NCI-H2107 treated with DMSO at 0.1 percent for 48 hours (cell line): ENCODE measurements around the gene FBLN7.

ENCODE experiments used
- DNase-seq: peaks from one replicate; lab custom pipeline; 2025; ENCODE audit not compliant: unreplicated experiment; lab: John Stamatoyannopoulos, UW

FBLN7 gene

GRCh38 chr2:112156152-112156986, 18.2 kb downstream of the FBLN7 start:
- DNase-seq: no peak

GRCh38 chr2:112157472-112157871, 19.3 kb downstream of the FBLN7 start:
- no peak for DNase-seq

GRCh38 chr2:112159454-112159921, 21.3 kb downstream of the FBLN7 start:
- DNase-seq: no peak

DNA sequence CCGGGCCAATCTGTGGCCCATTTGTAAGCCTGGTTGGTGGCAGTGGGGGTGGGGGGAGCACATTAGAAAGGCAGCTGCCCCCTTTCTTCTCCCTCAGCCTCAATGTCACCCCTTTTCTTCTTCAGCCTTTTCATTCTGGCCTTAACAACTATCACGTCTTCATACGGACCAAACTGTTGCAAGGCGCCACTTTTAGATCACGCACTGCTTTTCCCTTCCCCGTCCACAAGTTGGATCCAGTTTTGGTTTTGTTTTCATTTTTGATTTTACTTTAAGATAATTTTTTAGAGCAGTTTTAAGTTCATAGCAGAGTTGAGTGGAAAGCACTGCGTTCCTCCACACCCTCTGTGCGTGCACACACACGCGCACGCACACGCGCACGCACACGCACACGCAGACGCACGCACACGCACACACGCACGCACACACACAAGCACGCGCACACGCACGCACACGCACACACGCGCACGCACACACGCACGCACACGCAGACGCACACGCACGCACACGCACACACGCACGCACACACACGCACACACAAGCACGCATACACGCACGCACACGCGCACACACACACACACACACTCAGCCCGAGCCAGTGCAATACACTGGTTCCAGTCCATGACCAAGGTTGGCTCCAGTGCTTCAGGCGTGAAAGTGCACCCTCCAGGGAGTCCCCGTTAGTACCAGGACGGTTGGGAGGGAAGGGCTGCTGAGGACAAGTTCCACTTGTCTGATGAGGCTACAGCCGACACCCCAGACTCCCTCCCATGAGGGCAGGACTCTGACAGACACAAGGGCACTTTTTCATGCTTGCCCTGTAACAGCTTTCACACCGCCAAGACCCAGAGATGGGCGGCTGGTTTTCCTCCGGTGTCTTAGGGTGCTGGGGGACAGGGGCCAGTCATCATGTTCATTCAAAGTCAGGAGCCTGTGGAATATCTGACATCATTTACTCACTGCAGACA, 22.4 kb downstream of the FBLN7 start:
- no peak for DNase-seq

GRCh38 chr2:112161431-112162145, 23.4 kb downstream of the FBLN7 start:
- peak; percentile 83 for DNase-seq

GRCh38 chr2:112162341-112162740, 24.2 kb downstream of the FBLN7 start:
- DNase-seq: no peak

DNA sequence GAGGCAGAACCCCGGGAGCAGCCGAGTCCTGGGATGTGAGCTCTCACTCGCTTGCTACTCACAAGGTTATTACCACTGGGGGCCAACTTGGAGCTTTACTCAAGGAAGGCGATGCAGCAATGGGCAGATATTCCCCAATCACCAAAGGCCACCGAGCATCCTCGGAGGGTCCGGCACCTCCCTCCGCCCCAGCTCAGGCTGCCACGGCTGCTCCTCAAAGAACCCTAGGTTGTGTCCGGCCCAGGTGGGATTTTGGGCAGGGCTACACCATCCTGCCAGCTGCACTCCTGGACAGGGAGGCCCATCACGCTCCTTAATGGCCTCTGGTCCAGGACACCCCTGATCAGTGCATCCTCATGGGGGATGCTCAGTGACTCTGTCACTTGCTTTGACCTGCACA, 24.8 kb downstream of the FBLN7 start:
- DNase-seq: no peak

DNA sequence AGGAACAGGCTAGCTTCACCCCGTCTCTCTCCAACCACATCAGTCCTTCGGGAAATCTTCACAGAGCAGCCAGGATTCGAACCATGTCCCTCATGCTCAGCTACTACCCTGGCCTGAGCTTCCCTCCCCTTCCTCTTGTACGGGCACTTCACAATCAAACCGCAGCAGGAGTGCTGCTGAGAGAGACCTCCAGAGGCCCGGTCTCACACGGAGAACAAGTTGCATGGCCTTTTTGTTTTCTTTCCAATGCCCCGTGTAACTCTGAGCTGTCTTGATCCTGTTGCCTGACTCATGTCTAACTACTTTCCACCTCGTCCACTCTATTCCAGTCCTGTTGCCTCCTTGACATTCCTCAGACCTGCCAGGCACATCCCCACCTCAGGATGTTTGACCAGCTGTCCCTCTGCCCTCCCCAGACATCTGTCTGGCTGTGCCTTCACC, 25.4 kb downstream of the FBLN7 start:
- no peak for DNase-seq

GRCh38 chr2:112164876-112165275, 26.7 kb downstream of the FBLN7 start:
- DNase-seq: no peak

DNA sequence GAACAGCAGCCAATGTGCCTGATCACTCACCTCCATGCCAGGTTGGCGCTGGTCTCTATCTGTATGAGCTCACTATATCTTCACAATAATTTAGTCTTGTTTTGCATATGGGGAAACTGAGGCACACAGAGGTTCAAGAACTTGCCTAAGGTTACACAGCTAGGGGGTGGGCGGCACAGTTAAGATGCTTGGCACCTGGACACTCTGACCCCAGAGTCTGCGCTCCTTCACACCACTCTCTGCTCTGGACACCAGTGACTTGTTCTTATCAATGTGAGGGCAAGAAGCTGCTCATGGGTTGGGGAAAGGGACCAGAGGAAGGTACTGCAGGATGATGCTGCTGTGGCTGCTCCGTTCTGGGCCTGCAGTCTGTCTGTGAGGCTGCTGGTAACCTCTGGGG, 27.1 kb downstream of the FBLN7 start:
- no peak for DNase-seq

DNA sequence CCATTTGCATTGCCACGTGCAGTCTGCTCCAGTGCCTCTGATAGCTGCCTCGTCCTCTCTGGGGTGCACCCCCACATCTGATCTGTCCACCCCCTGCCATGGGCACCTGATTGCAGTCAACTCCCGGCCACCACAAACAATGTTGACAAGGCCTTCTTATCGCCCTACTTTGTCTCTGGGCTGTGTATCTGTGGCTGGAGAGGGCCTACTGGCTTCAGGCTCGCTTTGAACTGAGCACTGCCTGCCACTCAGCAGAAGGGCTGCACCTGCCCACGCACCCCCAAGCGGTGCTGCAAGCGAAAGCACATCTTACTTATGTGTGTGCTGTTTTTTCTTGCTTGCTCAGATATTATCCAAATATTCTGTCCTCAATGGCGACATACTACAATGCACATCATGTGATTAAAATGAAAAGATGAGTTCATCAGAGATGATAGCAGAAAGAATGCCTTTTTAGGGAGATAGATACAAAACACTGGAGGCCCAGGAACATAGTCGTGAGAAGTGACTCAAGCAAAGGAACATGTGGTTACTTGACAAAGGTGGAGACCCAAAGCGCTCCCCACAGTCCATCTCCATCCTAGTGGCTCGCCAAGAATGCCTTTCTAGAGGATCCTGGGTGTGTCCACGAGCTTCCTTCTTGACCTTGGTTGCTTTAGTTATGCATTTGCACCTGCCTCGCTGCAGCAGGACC, 28.8 kb downstream of the FBLN7 start:
- DNase-seq: no peak

DNA sequence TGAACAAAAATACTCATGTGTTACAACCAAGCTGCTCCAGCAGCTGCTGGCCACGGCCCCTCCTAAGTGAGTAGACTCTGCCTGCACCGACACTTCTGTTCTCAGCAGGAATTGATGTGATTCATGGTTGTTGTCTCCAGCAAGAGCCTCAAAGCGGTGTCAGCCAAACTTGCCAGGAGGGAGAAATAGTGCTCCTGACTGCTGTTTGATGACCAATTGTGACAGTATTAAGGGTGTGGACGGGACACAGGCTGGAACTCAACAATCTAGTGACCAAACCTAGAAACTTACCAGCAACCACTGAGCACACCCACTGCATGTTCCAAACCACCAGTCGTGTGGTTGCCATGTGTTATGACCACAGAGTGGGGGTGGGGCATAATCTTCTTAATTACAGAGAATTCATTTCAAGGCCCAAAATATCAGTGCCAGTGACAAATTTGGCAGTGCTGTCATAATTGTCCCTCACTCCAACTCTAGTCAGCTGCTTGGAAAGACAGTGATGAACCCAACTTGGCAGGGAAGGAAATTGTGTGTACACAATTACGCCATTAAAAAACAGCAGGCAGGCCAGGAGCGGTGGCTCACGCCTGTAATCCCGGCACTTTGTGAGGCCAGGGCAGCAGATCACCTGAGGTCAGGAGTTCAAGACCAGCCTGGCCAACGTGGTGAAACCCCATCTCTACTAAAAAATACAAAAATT, 30.4 kb downstream of the FBLN7 start:
- DNase-seq: no peak

DNA sequence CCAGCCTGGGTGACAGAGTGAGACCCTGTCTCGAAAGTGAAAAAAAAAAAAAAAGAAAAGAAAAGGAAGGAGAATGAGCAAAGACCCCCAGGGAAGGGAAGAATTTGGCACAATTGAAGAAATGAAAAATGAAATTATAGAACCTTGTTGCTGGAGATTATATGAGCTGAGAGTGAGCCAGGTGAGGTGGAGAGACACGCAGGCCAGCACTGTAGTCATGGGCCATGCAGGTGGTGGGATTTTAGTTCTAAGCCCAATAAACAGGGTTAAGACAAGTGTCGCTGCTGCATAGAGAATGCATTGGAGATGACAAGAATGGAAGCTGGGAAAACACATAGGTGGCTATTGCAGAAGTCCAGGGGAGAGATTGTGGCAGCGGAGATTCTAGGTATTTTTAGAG, 32.3 kb downstream of the FBLN7 start:
- no peak for DNase-seq

DNA sequence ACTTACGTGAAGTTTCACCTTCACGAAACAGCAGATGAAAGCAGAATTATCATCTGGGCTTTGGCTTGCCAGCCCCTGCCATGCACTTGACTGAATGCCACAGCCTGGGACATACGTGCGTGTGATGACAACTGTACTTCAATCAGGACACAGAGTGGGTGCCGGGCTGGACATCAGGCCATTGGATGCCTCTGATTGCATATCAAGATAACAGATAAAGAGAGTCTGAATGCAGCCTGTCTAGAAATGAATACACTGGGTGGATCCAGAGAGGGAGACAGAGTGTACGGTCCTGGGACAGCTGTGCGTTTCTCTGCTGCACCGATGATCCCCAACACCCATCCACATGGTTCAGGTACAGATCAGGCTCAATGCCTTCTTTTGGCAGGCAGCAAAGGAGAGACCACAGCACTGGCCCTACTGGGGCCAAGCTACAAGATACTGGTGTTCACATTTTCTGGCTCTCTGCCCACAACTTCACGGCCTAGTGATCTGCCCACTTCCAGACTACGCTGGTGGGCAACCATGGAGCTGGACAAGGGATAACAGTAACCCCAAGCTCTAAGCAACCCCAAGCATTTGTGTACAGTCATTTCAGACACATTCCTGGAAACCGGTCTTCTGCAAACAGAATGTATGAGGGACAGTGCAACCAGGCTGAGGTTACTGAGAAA, 35.6 kb downstream of the FBLN7 start:
- no peak for DNase-seq

DNA sequence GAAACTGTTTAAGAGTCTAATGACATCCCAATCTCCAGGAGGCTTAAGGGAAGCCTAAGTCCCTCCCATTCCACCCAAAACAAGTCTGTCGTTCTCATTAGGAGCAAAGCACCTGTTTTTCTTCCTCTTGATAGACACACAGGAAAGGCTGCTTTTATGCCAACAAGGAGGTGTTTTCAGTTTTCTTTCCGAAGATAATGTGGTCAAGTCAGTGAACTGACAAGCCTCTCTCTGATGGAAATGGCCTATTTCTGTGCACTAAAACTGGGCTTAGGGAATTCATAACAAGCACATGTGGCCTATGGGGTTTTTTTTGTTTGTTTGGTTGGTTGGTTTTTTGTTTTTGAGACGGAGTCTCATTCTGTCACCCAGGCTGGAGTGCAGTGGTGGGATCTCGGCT, 36.2 kb downstream of the FBLN7 start:
- DNase-seq: no peak

DNA sequence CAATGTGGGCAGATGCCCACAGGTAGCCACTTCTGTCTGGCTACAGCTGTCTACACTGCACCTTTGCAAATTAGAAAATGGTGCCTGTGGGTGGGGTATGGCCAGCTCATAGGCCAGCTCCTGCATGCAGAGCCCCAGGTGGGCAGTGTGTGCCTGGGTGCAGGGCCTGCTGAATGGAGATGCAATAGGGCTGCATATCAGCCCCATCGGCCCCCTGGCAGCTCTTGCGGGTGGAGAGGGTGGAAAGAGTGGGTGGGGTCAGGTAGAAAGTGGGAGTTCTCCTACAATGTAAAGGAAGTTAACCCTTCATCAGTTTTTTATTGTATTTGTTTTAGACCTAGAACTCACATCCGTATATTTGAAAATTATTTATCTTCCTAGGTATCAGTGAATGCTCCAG, 37.1 kb downstream of the FBLN7 start:
- no peak for DNase-seq

- DNase-seq: no peak
Observed at GRCh38 chr2:112175958-112176573, 37.9 kb downstream of the FBLN7 start.

DNA sequence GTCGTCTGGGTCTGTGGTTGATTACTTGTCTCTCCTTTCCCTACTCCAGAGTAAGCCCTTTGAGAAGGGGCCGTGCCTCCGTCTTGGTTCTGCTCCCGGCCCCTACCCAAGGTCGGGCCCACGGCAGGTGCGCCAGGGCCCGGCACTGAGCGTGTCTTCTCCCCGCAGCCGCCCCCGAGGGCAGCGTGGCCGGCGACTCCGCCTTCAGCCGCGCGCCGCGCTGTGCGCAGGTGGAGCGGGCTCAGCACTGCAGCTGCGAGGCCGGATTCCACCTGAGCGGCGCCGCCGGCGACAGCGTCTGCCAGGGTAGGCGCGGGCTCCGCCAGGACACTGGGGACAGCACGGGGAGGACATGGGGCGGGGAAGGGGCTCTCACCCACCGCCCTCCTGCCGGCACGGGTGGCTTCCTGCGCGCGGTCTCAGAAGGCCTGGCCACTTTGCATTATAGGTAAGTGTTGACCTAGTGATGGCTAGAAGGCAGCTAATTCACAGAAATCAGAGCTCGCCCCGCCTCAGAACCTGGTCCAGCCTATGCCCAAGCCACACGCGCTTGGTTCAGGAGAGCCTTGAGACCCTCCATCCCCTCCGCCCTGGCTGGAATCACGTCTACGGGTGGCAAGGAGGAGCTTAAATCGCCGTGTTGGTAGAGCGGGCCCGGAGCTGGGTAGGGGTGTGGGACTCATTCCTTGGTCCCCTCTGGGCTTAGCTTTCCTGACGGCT, 43.5 kb downstream of the FBLN7 start:
- no peak for DNase-seq
